ENCODE measurements around the gene USP37. TPM values are rescaled to one million over a fixed set of nuclear protein-coding genes. Genes with fewer than 3 reads are reported as not detected.

The USP37 gene
- total RNA-seq, 4 donors from 2014 or later: 10.5 to 12.0 (median 11.4) TPM

- intact Hi-C loops (cut with DNase I; ENCODE audit: low total_unique reads): no loop called here
- H3K4me3 ChIP-seq (ENCODE audit: low read depth, poor library complexity, severe bottlenecking): no peak overlapping the region
- DNase-seq (ENCODE audit: low spot score in 2 of 2): no peak
- 92 to 93% methylated on average over 6 of the region's 6 CpGs for WGBS, 2 donors
- no peak for TF ChIP-seq CTCF (IDR thresholded peaks at IDR 0.05)
- TF ChIP-seq POLR2A (IDR thresholded peaks at IDR 0.05): no peak
Measured at GRCh38 chr2:218583983-218584850, 16.1 kb upstream of the USP37 start.

GRCh38 chr2:218582076-218582475 lies 13.9 kb upstream of the USP37 start:
- no peak for TF ChIP-seq POLR2A (IDR thresholded peaks at IDR 0.05)
- no peak for TF ChIP-seq CTCF (IDR thresholded peaks at IDR 0.05)
- H3K4me3 ChIP-seq (ENCODE audit: low read depth, poor library complexity, severe bottlenecking): no peak overlapping the region
- intact Hi-C loops (cut with DNase I; ENCODE audit: low total_unique reads): no loop called here
- DNase-seq (ENCODE audit: low spot score in 2 of 2): no peak
- WGBS, 2 donors: 88 to 94% methylated on average over 7 of the region's 7 CpGs

GRCh38 chr2:218578272-218578877 lies 10.2 kb upstream of the USP37 start:
- intact Hi-C loops (cut with DNase I; ENCODE audit: low total_unique reads): no loop called here
- no peak for DNase-seq (ENCODE audit: low spot score in 2 of 2)
- TF ChIP-seq CTCF (IDR thresholded peaks at IDR 0.05): no peak
- no peak for TF ChIP-seq POLR2A (IDR thresholded peaks at IDR 0.05)
- WGBS, 2 donors: 94 to 96% methylated on average over 3 of the region's 3 CpGs
- H3K4me3 ChIP-seq (ENCODE audit: low read depth, poor library complexity, severe bottlenecking): no peak overlapping the region

GRCh38 chr2:218577482-218578220 lies 9.5 kb upstream of the USP37 start:
- TF ChIP-seq POLR2A (IDR thresholded peaks at IDR 0.05) (no peak), CTCF (IDR thresholded peaks at IDR 0.05) (no peak)
- WGBS, 2 donors: 92 to 94% methylated on average over 3 of the region's 3 CpGs
- intact Hi-C loops (cut with DNase I; ENCODE audit: low total_unique reads): no loop called here
- no peak for DNase-seq (ENCODE audit: low spot score in 2 of 2)
- no peak overlapping the region for H3K4me3 ChIP-seq (ENCODE audit: low read depth, poor library complexity, severe bottlenecking)

- no peak for DNase-seq (ENCODE audit: low spot score in 2 of 2)
- no peak overlapping the region for H3K4me3 ChIP-seq (ENCODE audit: low read depth, poor library complexity, severe bottlenecking)
- TF ChIP-seq CTCF (IDR thresholded peaks at IDR 0.05) (no peak), POLR2A (IDR thresholded peaks at IDR 0.05) (no peak)
- intact Hi-C loops (cut with DNase I; ENCODE audit: low total_unique reads): no loop called here
- 94 to 99% methylated on average over 4 of the region's 4 CpGs for WGBS, 2 donors
Measured at GRCh38 chr2:218576854-218577253, 8.7 kb upstream of the USP37 start.

Measured in lower leg skin (tissue), 4 donors.